ENCODE data around the gene HSPA14. TPM values are rescaled to one million over a fixed set of nuclear protein-coding genes. Genes with fewer than 3 reads are reported as not detected.

The HSPA14 gene
- total RNA-seq (2022; extraction: Qiagen RNA extraction), result 41.7 to 50.1 TPM (median 47.0 TPM) in 5 replicates

GRCh38 chr10:14837757-14838581 lies at the start of gene HSPA14, which contains the start of the genes CDNF and MSANTD7:
Gene HSPA14 (plus strand): TSS chr10:14838306. CDS start chr10:14838403, 97 bp downstream.
Gene CDNF (minus strand): TSS chr10:14838037. CDS start chr10:14837946, 91 bp downstream.
Gene MSANTD7 (plus strand): TSS chr10:14838306. CDS start chr10:14842285, 3,979 bp downstream.

GRCh38 chr10:14878266-14879123 lies 40.4 kb downstream of the HSPA14 start, which contains the start of gene SUV39H2:
Gene SUV39H2 (plus strand): TSS chr10:14878866. CDS start chr10:14878889, 23 bp downstream.

Other genes with a start within 250 kb of the HSPA14 start
- 112 to 154 TPM (median 140 TPM) in 5 replicates for gene FAM107B, start 63.4 kb upstream of the HSPA14 start, total RNA-seq (2022; extraction: Qiagen RNA extraction)
- gene CDNF, start 269 bp upstream of the HSPA14 start, total RNA-seq (2022; extraction: Qiagen RNA extraction), result 0.85 to 1.3 TPM (median 1.1 TPM) in 5 replicates
- gene MSANTD7, start within 50 bp of the HSPA14 start, total RNA-seq (2022; extraction: Qiagen RNA extraction), result 11.5 to 12.4 TPM (median 12.0 TPM) in 5 replicates
- 19.1 to 27.5 TPM (median 20.3 TPM) in 5 replicates for gene SUV39H2, start 40.6 kb downstream of the HSPA14 start, total RNA-seq (2022; extraction: Qiagen RNA extraction)
- gene DCLRE1C, start 115.8 kb downstream of the HSPA14 start, total RNA-seq (2022; extraction: Qiagen RNA extraction), result 4.6 to 5.6 TPM (median 5.4 TPM) in 5 replicates
- gene MEIG1, start 121.1 kb downstream of the HSPA14 start, total RNA-seq (2022; extraction: Qiagen RNA extraction), result 0.57 to 1.3 TPM (median 0.92 TPM) in 5 replicates
- 0.06 to 0.20 TPM (median 0.12 TPM) in 5 replicates for gene OLAH, start 205.6 kb downstream of the HSPA14 start, total RNA-seq (2022; extraction: Qiagen RNA extraction)

Measured in A549 treated with CORT108297 at 1 μM for 4 hours (cell line).